Mesothelial cell of epicardium (in vitro differentiated cells): ENCODE data around the gene EME1. TPM values are rescaled to one million over a fixed set of nuclear protein-coding genes. Genes with fewer than 3 reads are reported as not detected.
A peak's percentile ranks its signal among the peaks of the same experiment; 100 is the strongest.

Experiments
- DNase-seq, 2 experiments: peaks; one replicate each; pipeline ENCODE4 v3.0.0; 2021; ENCODE audit warnings: low spot score in 2 of 2; ENCODE audit not compliant: unreplicated experiment in 2 of 2
- H3K27ac Mint-ChIP-seq: 2 replicates; pipeline ENCODE4 v1.8.0; 2021; ENCODE audit warnings: mixed read lengths
- H3K27me3 Mint-ChIP-seq: 2 replicates; pipeline ENCODE4 v1.8.0; 2021; ENCODE audit warnings: low read depth, mixed read lengths
- H3K36me3 Mint-ChIP-seq: 2 replicates; pipeline ENCODE4 v1.8.0; 2021; ENCODE audit warnings: mixed read lengths
- H3K4me1 Mint-ChIP-seq: 2 replicates; pipeline ENCODE4 v1.8.0; 2021; ENCODE audit warnings: mixed read lengths
- H3K4me3 Mint-ChIP-seq: 2 replicates; pipeline ENCODE4 v1.8.0; 2021; ENCODE audit warnings: mild to moderate bottlenecking, moderate library complexity, mixed read lengths
- H3K9me3 Mint-ChIP-seq: 2 replicates; pipeline ENCODE4 v1.8.0; 2021; ENCODE audit warnings: mixed read lengths
- total RNA-seq: library from RNA; stranded (reverse); gene quantifications from 3 replicates; pipeline ENCODE4 v1.2.1, GENCODE V29; 2021
- TF ChIP-seq, protein P1 (sequence below): fragments of 200-600 bp; sonication (generic); IDR thresholded peaks from one replicate; pipeline ENCODE4 v1.5.0; 2021; ENCODE audit warnings: antibody characterized with exemption; ENCODE audit not compliant: unreplicated experiment

The EME1 gene
- total RNA-seq, 1 donor from 2014 or later = 11.6 TPM

DNA sequence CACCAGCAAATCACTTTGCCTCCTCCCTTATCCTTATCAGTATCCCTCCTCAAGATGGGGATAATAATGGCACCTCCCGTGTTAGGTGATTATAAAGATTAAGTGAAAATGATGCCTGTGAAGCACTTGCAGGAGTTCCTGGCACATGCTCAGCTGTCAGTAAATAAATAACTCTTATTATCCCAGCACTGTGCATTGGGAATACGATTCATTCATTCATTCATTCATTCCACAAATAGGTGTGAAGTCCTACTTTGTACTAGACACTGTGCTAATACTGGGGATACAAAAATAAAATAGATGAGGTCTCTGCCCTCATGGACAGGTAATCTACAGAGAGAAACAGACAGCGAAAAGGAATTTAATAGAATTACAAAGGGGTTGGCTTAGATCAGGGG is 25.1 kb upstream of the EME1 start:
- Mint-ChIP-seq H3K4me1 (peaks cover 22% of the 10 kb centered on the region), H3K4me3 (peak overlapping the region; percentile 91), H3K27me3 (no peaks in the 10 kb centered on the region), H3K9me3 (no peaks in the 10 kb centered on the region), H3K27ac (no peak overlapping the region), H3K36me3 (peaks cover 5% of the 10 kb centered on the region)
- TF ChIP-seq, protein P1, sequence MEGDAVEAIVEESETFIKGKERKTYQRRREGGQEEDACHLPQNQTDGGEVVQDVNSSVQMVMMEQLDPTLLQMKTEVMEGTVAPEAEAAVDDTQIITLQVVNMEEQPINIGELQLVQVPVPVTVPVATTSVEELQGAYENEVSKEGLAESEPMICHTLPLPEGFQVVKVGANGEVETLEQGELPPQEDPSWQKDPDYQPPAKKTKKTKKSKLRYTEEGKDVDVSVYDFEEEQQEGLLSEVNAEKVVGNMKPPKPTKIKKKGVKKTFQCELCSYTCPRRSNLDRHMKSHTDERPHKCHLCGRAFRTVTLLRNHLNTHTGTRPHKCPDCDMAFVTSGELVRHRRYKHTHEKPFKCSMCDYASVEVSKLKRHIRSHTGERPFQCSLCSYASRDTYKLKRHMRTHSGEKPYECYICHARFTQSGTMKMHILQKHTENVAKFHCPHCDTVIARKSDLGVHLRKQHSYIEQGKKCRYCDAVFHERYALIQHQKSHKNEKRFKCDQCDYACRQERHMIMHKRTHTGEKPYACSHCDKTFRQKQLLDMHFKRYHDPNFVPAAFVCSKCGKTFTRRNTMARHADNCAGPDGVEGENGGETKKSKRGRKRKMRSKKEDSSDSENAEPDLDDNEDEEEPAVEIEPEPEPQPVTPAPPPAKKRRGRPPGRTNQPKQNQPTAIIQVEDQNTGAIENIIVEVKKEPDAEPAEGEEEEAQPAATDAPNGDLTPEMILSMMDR = no peak
- no peak for DNase-seq

DNA sequence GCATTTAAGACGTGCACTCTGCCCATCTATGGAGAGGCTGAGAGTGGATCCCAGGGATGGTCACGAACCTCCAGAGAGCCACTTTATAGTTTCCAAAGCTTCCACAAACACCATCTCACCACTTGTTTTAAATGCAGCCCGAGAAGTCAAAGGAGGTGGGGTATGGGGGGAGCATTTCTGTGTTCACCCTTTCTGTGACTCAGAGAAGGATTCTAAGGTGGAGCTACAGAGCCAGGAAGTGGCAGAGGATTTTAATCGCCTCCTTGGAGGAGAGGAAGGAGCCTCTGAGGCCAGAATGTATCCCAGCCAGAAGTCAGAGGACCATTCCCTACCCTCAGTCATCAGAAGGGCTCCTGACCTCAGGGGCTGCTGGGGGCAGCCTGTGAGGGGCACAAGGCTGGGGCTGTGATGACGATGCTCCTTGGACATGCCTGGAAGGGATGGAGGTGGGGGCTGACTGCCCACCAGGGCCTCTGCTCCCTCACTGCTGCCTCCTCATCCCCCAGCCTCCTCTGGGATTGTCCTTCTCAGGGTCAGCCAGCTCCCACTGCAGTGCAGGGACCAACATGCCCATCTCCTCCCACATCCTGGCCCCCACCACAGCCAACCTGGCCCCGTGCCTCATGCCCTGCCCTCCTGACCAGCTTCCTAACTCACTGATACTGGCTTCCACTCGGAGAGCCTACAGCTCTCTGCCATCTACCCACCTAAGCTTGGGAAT is 24.3 kb upstream of the EME1 start:
- H3K4me1 Mint-ChIP-seq = peaks cover 22% of the 10 kb centered on the region
- no peaks in the 10 kb centered on the region for H3K9me3 Mint-ChIP-seq
- peak overlapping the region; percentile 91 for H3K4me3 Mint-ChIP-seq
- no peak for DNase-seq
- TF ChIP-seq, protein P1 = no peak
- H3K36me3 Mint-ChIP-seq = peaks cover 10% of the 10 kb centered on the region
- H3K27ac Mint-ChIP-seq = no peak overlapping the region
- no peaks in the 10 kb centered on the region for H3K27me3 Mint-ChIP-seq

DNA sequence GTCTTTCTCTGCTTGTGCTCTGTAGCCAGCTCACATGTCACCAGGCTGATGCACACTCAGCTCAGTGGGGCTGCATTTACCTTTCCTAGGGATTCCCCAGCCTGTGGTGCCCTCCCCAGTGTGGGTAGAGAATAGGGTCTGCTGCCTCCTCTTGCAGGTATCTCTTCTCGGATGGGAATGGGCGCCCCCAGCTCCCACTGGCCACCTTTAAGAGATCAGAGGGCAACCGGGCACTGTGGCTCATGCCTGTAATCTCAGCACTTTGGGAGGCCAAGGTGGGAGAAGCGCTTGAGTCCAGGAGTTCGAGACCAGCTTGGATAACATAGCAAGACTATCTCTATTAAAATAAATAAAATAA is 23.8 kb upstream of the EME1 start:
- DNase-seq = no peak
- Mint-ChIP-seq H3K36me3 (peaks cover 10% of the 10 kb centered on the region), H3K27me3 (no peaks in the 10 kb centered on the region), H3K4me3 (no peak overlapping the region), H3K27ac (no peak overlapping the region), H3K9me3 (no peaks in the 10 kb centered on the region), H3K4me1 (peaks cover 22% of the 10 kb centered on the region)
- TF ChIP-seq, protein P1 = no peak

DNA sequence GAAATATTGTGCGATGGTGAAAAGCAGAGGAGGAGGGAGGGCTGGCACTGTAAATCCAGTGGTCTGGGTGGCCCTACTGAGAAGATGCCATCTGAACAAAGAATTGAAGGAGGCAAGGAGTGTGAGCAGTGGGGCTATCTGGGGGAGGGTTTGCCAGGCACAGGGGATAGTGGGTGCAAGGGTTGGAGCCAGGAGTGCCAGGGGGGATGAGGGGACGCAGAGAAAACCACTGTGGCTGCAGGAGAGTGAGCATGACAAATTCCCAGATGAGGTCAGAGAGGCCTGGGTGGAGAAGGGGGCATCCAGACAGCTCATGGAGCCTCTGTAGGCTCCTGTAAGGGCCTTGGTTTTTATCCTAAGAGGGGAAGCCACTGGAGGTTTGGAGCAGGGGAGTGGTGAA is 22.3 kb upstream of the EME1 start:
- Mint-ChIP-seq H3K9me3 (no peaks in the 10 kb centered on the region), H3K36me3 (peaks cover 10% of the 10 kb centered on the region), H3K27me3 (no peaks in the 10 kb centered on the region), H3K4me1 (peaks cover 22% of the 10 kb centered on the region), H3K27ac (no peak overlapping the region), H3K4me3 (no peak overlapping the region)
- TF ChIP-seq, protein P1 = no peak
- no peak for DNase-seq

DNA sequence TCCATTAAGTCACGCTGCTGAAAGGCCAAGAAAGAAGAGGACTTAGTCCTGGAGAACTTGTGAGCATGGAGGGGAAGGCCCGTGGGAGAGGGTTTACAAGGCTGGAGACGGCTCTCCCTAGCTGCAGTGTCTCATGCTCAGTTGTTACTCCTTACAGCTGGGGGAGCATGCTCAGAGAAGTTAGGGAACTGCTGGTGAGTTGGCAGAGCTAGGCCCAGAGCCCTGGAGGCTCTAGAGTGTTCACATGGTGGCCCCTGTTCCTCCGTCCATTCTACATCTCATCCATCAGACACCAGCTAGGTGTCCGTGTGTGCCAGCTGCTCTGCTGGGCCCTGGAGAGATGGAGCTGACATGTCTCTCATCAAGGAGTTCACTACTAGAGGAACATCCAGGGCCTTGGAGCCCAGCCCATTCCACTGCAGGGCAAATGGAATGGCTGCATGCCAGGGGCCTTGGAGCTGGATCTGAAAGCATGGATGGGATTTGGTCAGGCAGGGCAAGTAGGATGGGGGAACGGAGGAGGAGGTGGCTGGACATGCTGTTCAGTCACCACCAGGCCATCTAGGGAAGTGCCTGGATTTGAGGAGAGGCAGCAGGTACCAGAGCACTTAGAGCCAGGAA is 20.8 kb upstream of the EME1 start:
- no peak overlapping the region for H3K27ac Mint-ChIP-seq
- H3K9me3 Mint-ChIP-seq = no peaks in the 10 kb centered on the region
- peaks cover 10% of the 10 kb centered on the region for H3K36me3 Mint-ChIP-seq
- no peak overlapping the region for H3K4me3 Mint-ChIP-seq
- H3K4me1 Mint-ChIP-seq = peaks cover 15% of the 10 kb centered on the region
- TF ChIP-seq, protein P1 = no peak
- no peaks in the 10 kb centered on the region for H3K27me3 Mint-ChIP-seq
- no peak for DNase-seq
